H1 (cell line): ENCODE results near the gene ATOH7. TPM values are rescaled to one million over a fixed set of nuclear protein-coding genes. Genes with fewer than 3 reads are reported as not detected.

ENCODE experiments used
- ATF2 ChIP-seq: IDR thresholded peaks from 2 replicates; pipeline ENCODE4 v1.6.1; 2012; ENCODE audit warnings: low read length, inconsistent platforms
- CEBPB ChIP-seq: IDR thresholded peaks from 2 replicates; pipeline ENCODE4 v1.6.1; 2012; ENCODE audit warnings: low read depth, low read length
- CHD7 ChIP-seq: fragments of 300-600 bp; sonication (generic); IDR thresholded peaks from 2 replicates; pipeline ENCODE4 v1.7.1; 2012; ENCODE audit warnings: low read length, moderate library complexity, mild to moderate bottlenecking, inconsistent platforms; ENCODE audit not compliant: insufficient replicate concordance
- CTCF ChIP-seq, 3 experiments: IDR thresholded peaks; 1 replicate in 2 of 3; 2 replicates in 1 of 3; pipeline versions ENCODE4 v1.5.1 to v1.6.1; 2011; ENCODE audit warnings: low read length in 3 of 3, mild to moderate bottlenecking in 3 of 3, inconsistent platforms in 2 of 3, low read depth in 1 of 3, moderate library complexity in 1 of 3; ENCODE audit not compliant: insufficient read depth in 1 of 3; ENCODE audit errors: control extremely low read depth in 1 of 3
- JUND ChIP-seq: IDR thresholded peaks from 2 replicates; pipeline ENCODE4 v1.6.1; 2011; ENCODE audit warnings: mild to moderate bottlenecking, improper control_type of control experiment, low read length
- MAX ChIP-seq: IDR thresholded peaks from 2 replicates; pipeline ENCODE4 v1.6.1; 2012; ENCODE audit warnings: inconsistent platforms
- TBP ChIP-seq: IDR thresholded peaks from 2 replicates; pipeline ENCODE4 v1.6.1; 2011; ENCODE audit warnings: low read depth, low read length, improper control_type of control experiment
- polyA plus RNA-seq, 7 experiments: library from polyadenylated mRNA; depleted of rRNA in 3 of 7; stranded (reverse) in 5 of 7; unstranded in 2 of 7; fragments of >200 nt in 5 of 7; fragments of 200-250 nt in 2 of 7; gene quantifications; 1 replicate in 5 of 7; 2 replicates in 1 of 7; 4 replicates in 1 of 7; pipeline versions ENCODE4 v1.2.1 to v1.2.3, GENCODE V29; 2011 to 2013; ENCODE audit warnings: missing spikeins in 2 of 7, mixed read lengths in 2 of 7
- total RNA-seq: library from RNA; stranded (reverse); fragmentation: NEBNext Ultra II Directional; extraction: Animal tissue kit (Norgen Biotek cat#: 25700); gene quantifications from 2 replicates; pipeline ENCODE4 v1.2.1, GENCODE V29; 2021

The ATOH7 gene
- total and polyA plus RNA-seq, 2 of the 8 experiments (the other 6 are each of a cell fraction or from before 2014, with no cell fraction given): 0.39 to 1.0 TPM

- TF ChIP-seq CHD7 (no peak), CTCF (IDR thresholded peaks at IDR 0.05; ENCODE audit: control extremely low read depth in 1 of 3, insufficient read depth in 1 of 3, low read depth in 1 of 3, low read length in 3 of 3) (no peak), ATF2 (no peak), CEBPB (no peak), JUND (no peak), MAX (no peak), TBP (no peak)
These were observed 43.8 kb upstream of the ATOH7 start (continued) for GRCh38 chr10:68275600-68276126.
